Measurements from ENCODE around the gene PPARG. TPM values are rescaled to one million over a fixed set of nuclear protein-coding genes. Genes with fewer than 3 reads are reported as not detected.

The PPARG gene
- total RNA-seq, 1 donor from 2014 or later, result 28.5 TPM

- Histone ChIP-seq H3K36me3 (no peaks in the 10 kb centered on the region), H3K4me1 (no peaks in the 10 kb centered on the region), H3K9me3 (no peaks in the 10 kb centered on the region), H3K27ac (no peak overlapping the region), H3K4me3 (no peak overlapping the region), H3K27me3 (no peaks in the 10 kb centered on the region)
- TF ChIP-seq POLR2A (IDR thresholded peaks at IDR 0.05) (no peak), CTCF (IDR thresholded peaks at IDR 0.05) (no peak), POLR2AphosphoS5 (IDR thresholded peaks at IDR 0.05; ENCODE audit: insufficient read depth in 1 of 2, low read depth in 1 of 2) (no peak)
- DNase-seq (ENCODE audit: extremely low spot score in 2 of 2), result no peak
- intact Hi-C loops (cut with DNase I), result no loop called here
Measured at GRCh38 chr3:12451960-12452359, 163.1 kb downstream of the PPARG start.

- DNase-seq (ENCODE audit: extremely low spot score in 2 of 2), result no peak
- no peaks in the 10 kb centered on the region for H3K27me3 ChIP-seq
- TF ChIP-seq CTCF (IDR thresholded peaks at IDR 0.05) (no peak), POLR2AphosphoS5 (IDR thresholded peaks at IDR 0.05; ENCODE audit: insufficient read depth in 1 of 2, low read depth in 1 of 2) (no peak), POLR2A (IDR thresholded peaks at IDR 0.05) (no peak)
- H3K9me3 ChIP-seq, result no peaks in the 10 kb centered on the region
- H3K4me3 ChIP-seq, result no peak overlapping the region
- H3K27ac ChIP-seq, result no peak overlapping the region
- no peaks in the 10 kb centered on the region for H3K36me3 ChIP-seq
- intact Hi-C loops (cut with DNase I), result no loop called here
- no peaks in the 10 kb centered on the region for H3K4me1 ChIP-seq
Measured at GRCh38 chr3:12452361-12453330, 163.8 kb downstream of the PPARG start.

- no peak overlapping the region for H3K27ac ChIP-seq
- no peaks in the 10 kb centered on the region for H3K4me1 ChIP-seq
- no peaks in the 10 kb centered on the region for H3K36me3 ChIP-seq
- H3K27me3 ChIP-seq, result no peaks in the 10 kb centered on the region
- no peak for DNase-seq (ENCODE audit: extremely low spot score in 2 of 2)
- H3K9me3 ChIP-seq, result no peaks in the 10 kb centered on the region
- TF ChIP-seq POLR2AphosphoS5 (IDR thresholded peaks at IDR 0.05; ENCODE audit: insufficient read depth in 1 of 2, low read depth in 1 of 2) (no peak), CTCF (IDR thresholded peaks at IDR 0.05) (no peak), POLR2A (IDR thresholded peaks at IDR 0.05) (no peak)
- intact Hi-C loops (cut with DNase I), result no loop called here
- H3K4me3 ChIP-seq, result no peak overlapping the region
Measured at GRCh38 chr3:12454076-12454815, 165.4 kb downstream of the PPARG start.

- no peak overlapping the region for H3K4me3 ChIP-seq
- TF ChIP-seq POLR2A (IDR thresholded peaks at IDR 0.05) (no peak), POLR2AphosphoS5 (IDR thresholded peaks at IDR 0.05; ENCODE audit: insufficient read depth in 1 of 2, low read depth in 1 of 2) (no peak), CTCF (IDR thresholded peaks at IDR 0.05) (no peak)
- no peak for DNase-seq (ENCODE audit: extremely low spot score in 2 of 2)
- intact Hi-C loops (cut with DNase I), result no loop called here
- H3K27me3 ChIP-seq, result no peaks in the 10 kb centered on the region
- H3K36me3 ChIP-seq, result no peaks in the 10 kb centered on the region
- no peaks in the 10 kb centered on the region for H3K9me3 ChIP-seq
- H3K27ac ChIP-seq, result no peak overlapping the region
- no peaks in the 10 kb centered on the region for H3K4me1 ChIP-seq
Measured at GRCh38 chr3:12454816-12455121, 165.9 kb downstream of the PPARG start.

Data from vagina (tissue), 2 donors.